Body of pancreas (tissue), 4 donors: Measurements from ENCODE around the gene TSPEAR.

ENCODE experiments used
- CTCF ChIP-seq, 7 experiments: fragments of 450-650 bp in 4 of 7; fragments of 200-600 bp in 3 of 7; sonication (generic) in 3 of 7; IDR thresholded peaks; one replicate each; pipeline ENCODE4 v1.5.1; 2016 to 2019; ENCODE audit warnings: antibody characterized with exemption in 7 of 7
- POLR2A ChIP-seq, 3 donors: fragments of 450-650 bp; IDR thresholded peaks; one replicate each; pipeline ENCODE4 v1.6.1; 2016; ENCODE audit warnings: antibody characterized with exemption in 3 of 3, mild to moderate bottlenecking in 2 of 3

- TF ChIP-seq CTCF (IDR thresholded peaks at IDR 0.05) = no peak
- no peak for TF ChIP-seq POLR2A (IDR thresholded peaks at IDR 0.05)
Measured at GRCh38 chr21:44727321-44727720, 15.9 kb upstream of the TSPEAR start.
